K562 (cell line): ENCODE measurements around the gene ATP6V0E1. TPM values are rescaled to one million over a fixed set of nuclear protein-coding genes. Genes with fewer than 3 reads are reported as not detected.

ENCODE experiments used
- ATAC-seq: fragments of 200-7000 bp; cut with Tn5 transposase; 3 replicates; pipeline ENCODE4 v1.9.1; 2020; ENCODE audit warnings: moderate library complexity
- BruUV-seq: library from RNA; stranded (reverse); fragments of 400-500 nt; replicated peaks from 2 replicates; lab custom pipeline; 2021; lab: Mats Ljungman, UMichigan
- CTCF ChIA-PET: fragments of 300-600 bp; formaldehyde crosslinking; extraction: SDS; loops from one replicate; lab custom pipeline; 2021; ENCODE audit warnings: low intra/inter-chr PET ratio; lab: Yijun Ruan, JAX
- POLR2A ChIA-PET: fragments of 300-600, 350-650 bp; sonication (Branson Sonifier 250); formaldehyde crosslinking; extraction: SDS; loops from one replicate; lab custom pipeline; 2021; ENCODE audit warnings: antibody characterized with exemption, inconsistent platforms; lab: Yijun Ruan, JAX
- DNase-seq, 4 experiments: peaks; one replicate each; pipeline versions ENCODE4 v3.0.0 to v3.0.0-alpha.2; 2011 to 2018; ENCODE audit warnings: low spot score in 3 of 4, mixed read lengths in 3 of 4; ENCODE audit errors: extremely low read depth in 1 of 4
- FAIRE-seq: peaks from 2 replicates; lab custom pipeline; 2011; peaks lifted over from hg19 to GRCh38; lab: Jason Lieb, UNC
- H2AFZ ChIP-seq: 2 replicates; pipeline ENCODE4 v1.6.0; 2011; ENCODE audit warnings: low read depth, low read length, control low read depth, inconsistent platforms
- H3K27ac ChIP-seq: fragments of 200-600 bp; 3 replicates; pipeline ENCODE4 v1.8.0; 2011; ENCODE audit warnings: low read depth, mild to moderate bottlenecking, control low read depth, inconsistent platforms, low read length, moderate library complexity, mixed read lengths; ENCODE audit errors: extremely low read depth
- H3K27me3 ChIP-seq, 2 experiments: fragments of 300-600 bp in 1 of 2; 2 replicates in 1 of 2; 3 replicates in 1 of 2; pipeline versions ENCODE4 v1.6.0 to v1.8.0; 2011; ENCODE audit warnings: inconsistent platforms in 2 of 2, low read length in 2 of 2, mild to moderate bottlenecking in 1 of 2, mixed read lengths in 1 of 2, moderate library complexity in 1 of 2; ENCODE audit not compliant: control insufficient read depth in 2 of 2, insufficient read depth in 2 of 2
- H3K36me3 ChIP-seq: fragments of 300-600 bp; 3 replicates; pipeline ENCODE4 v1.8.0; 2011; ENCODE audit warnings: mild to moderate bottlenecking, low read length, inconsistent platforms; ENCODE audit not compliant: control insufficient read depth, insufficient read depth
- H3K4me1 ChIP-seq, 2 experiments: fragments of 200-600 bp in 1 of 2; replicated peaks in 1 of 2; 2 replicates in 1 of 2; 3 replicates in 1 of 2; pipeline versions ENCODE4 v1.5.1 to v1.8.0; 2011; ENCODE audit warnings: inconsistent platforms in 2 of 2, low read length in 2 of 2, mild to moderate bottlenecking in 1 of 2, mixed read lengths in 1 of 2, moderate library complexity in 1 of 2; ENCODE audit not compliant: control insufficient read depth in 2 of 2, insufficient read depth in 2 of 2
- H3K4me2 ChIP-seq: 2 replicates; pipeline ENCODE4 v1.6.1; 2011; ENCODE audit warnings: low read length, control low read depth, inconsistent platforms, mixed read lengths; ENCODE audit not compliant: insufficient read depth
- H3K4me3 ChIP-seq: fragments of 200-600 bp; sonication (generic), shearing (Covaris generic); 2 replicates; pipeline ENCODE4 v1.5.1; 2016; ENCODE audit warnings: control low read depth, inconsistent platforms
- H3K79me2 ChIP-seq: fragments of 200-600 bp; 3 replicates; pipeline ENCODE4 v1.8.0; 2011; ENCODE audit warnings: low read length, inconsistent platforms; ENCODE audit not compliant: control insufficient read depth, insufficient read depth
- H3K9ac ChIP-seq, 2 experiments: 2 replicates each; pipeline versions ENCODE4 v1.6.0 to v1.6.1; 2011; ENCODE audit warnings: low read depth in 2 of 2, low read length in 2 of 2, control low read depth in 1 of 2, inconsistent platforms in 1 of 2, mild to moderate bottlenecking in 1 of 2, mixed read lengths in 1 of 2; ENCODE audit not compliant: insufficient read depth in 1 of 2
- H3K9me1 ChIP-seq: one replicate; pipeline ENCODE4 v1.6.0; 2011; ENCODE audit warnings: inconsistent platforms, mild to moderate bottlenecking, low read length, moderate library complexity; ENCODE audit not compliant: control insufficient read depth, insufficient read depth
- H3K9me3 ChIP-seq: replicated peaks from 2 replicates; pipeline ENCODE4 v1.5.1; 2011; ENCODE audit warnings: low read depth, low read length, inconsistent platforms; ENCODE audit not compliant: control insufficient read depth, insufficient read depth
- H4K20me1 ChIP-seq: replicated peaks from 2 replicates; pipeline ENCODE4 v1.6.1; 2011; ENCODE audit warnings: low read length, inconsistent platforms, mixed read lengths; ENCODE audit not compliant: control insufficient read depth, insufficient read depth
- ADNP ChIP-seq: fragments of 200-800 bp; sonication (Bioruptor generic); IDR thresholded peaks from 2 replicates; pipeline ENCODE4 v1.6.1; 2016; ENCODE audit warnings: missing genetic modification characterization, missing compliant biosample characterization
- CTBP1 ChIP-seq: fragments of 450-650 bp; IDR thresholded peaks from 2 replicates; pipeline ENCODE4 v1.6.1; 2016; ENCODE audit warnings: borderline replicate concordance
- FOXJ3 ChIP-seq: sonication (generic); formaldehyde crosslinking; IDR thresholded peaks from 2 replicates; pipeline ENCODE4 v1.4.0; 2020; ENCODE audit warnings: mild to moderate bottlenecking, missing genetic modification reagents
- FOXP1 ChIP-seq: sonication (generic); formaldehyde crosslinking; IDR thresholded peaks from 2 replicates; pipeline ENCODE4 v1.8.0; 2022; ENCODE audit warnings: mild to moderate bottlenecking, missing genetic modification reagents
- KAT8 ChIP-seq: fragments of 450-650 bp; IDR thresholded peaks from 2 replicates; pipeline ENCODE4 v1.6.1; 2016; ENCODE audit warnings: low read depth, mild to moderate bottlenecking
- L3MBTL2 ChIP-seq: fragments of 450-650 bp; IDR thresholded peaks from 2 replicates; pipeline ENCODE4 v1.6.1; 2016; ENCODE audit warnings: mild to moderate bottlenecking, moderate library complexity
- MED1 ChIP-seq: sonication (generic); formaldehyde crosslinking; IDR thresholded peaks from 2 replicates; pipeline ENCODE4 v1.8.1; 2023; ENCODE audit warnings: missing genetic modification reagents, borderline replicate concordance
- NBN ChIP-seq: fragments of 450-650 bp; IDR thresholded peaks from 2 replicates; pipeline ENCODE4 v1.6.1; 2016; ENCODE audit warnings: low read depth, mild to moderate bottlenecking
- NFRKB ChIP-seq: fragments of 450-650 bp; IDR thresholded peaks from 2 replicates; pipeline ENCODE4 v1.6.1; 2016; ENCODE audit warnings: low read depth
- SLC30A9 ChIP-seq: fragments of 250-450 bp; sonication (Bioruptor Pico); IDR thresholded peaks from 2 replicates; pipeline ENCODE4 v1.8.0; 2022; ENCODE audit warnings: mild to moderate bottlenecking, moderate library complexity
- ZNF174 ChIP-seq: fragments of 250-450 bp; sonication (Bioruptor Pico); IDR thresholded peaks from 2 replicates; pipeline ENCODE4 v1.4.0; 2020; ENCODE audit warnings: mild to moderate bottlenecking
- ZNF583 ChIP-seq: fragments of 250-450 bp; sonication (Bioruptor Pico); IDR thresholded peaks from 2 replicates; pipeline ENCODE4 v1.4.0; 2020
- WGBS: fragments of 100-300 bp; shearing (Covaris generic); methylation state at CpG from one replicate; pipeline ENCODE4 v1.1.6; 2016; ENCODE audit warnings: low coverage, mixed read lengths; ENCODE audit not compliant: insufficient coverage; ENCODE audit errors: missing lambda C conversion rate; 5-methylcytosine and 5-hydroxymethylcytosine counted together
- in situ Hi-C: fragments of 300-500 bp; cut with MboI; formaldehyde crosslinking; loops from 4 replicates; pipeline ENCODE4 v1.15.0; 2018; ENCODE audit warnings: inconsistent platforms, mixed read lengths
- intact Hi-C: fragments of 100-400 bp; cut with micrococcal nuclease; formaldehyde crosslinking; loops from 2 replicates; pipeline ENCODE4 v1.14.2; 2022
- polyA plus RNA-seq, 8 experiments: library from polyadenylated mRNA; depleted of rRNA in 4 of 8; stranded (reverse) in 5 of 8; unstranded in 3 of 8; fragments of >200 nt; fragmentation: Nextera tagmentation in 2 of 8; fragmentation: Illumina TruSeq in 1 of 8; extraction: Ambion mirVana in 2 of 8; extraction: Trizol in 1 of 8; gene quantifications; 2 replicates each; pipeline versions ENCODE4 v1.2.1 to v1.2.3, GENCODE V29; 2011 to 2014; ENCODE audit warnings: inconsistent platforms in 1 of 8, missing spikeins in 1 of 8
- total RNA-seq, 7 experiments: library from RNA; depleted of rRNA in 6 of 7; stranded (reverse); fragments of >200 nt in 6 of 7; fragmentation: Illumina TruSeq in 2 of 7; extraction: Trizol in 2 of 7; gene quantifications; 2 replicates each; pipeline versions ENCODE4 v1.2.1 to v1.2.3, GENCODE V29; 2011 to 2021; ENCODE audit warnings: low replicate concordance in 1 of 7
- TF ChIP-seq, protein P1 (sequence below), 2 experiments: IDR thresholded peaks in 1 of 2; conservative IDR thresholded peaks in 1 of 2; 2 replicates each; pipeline ENCODE4 v1.6.1; 2016; ENCODE audit warnings: low read depth in 2 of 2, mild to moderate bottlenecking in 1 of 2, missing compliant biosample characterization in 1 of 2, missing genetic modification characterization in 1 of 2, moderate library complexity in 1 of 2

Gene ATP6V0E1
- total and polyA plus RNA-seq, 9 of the 15 experiments (the other 6 are each of a cell fraction or from before 2014, with no cell fraction given) = 63.8 to 395 (median 112) TPM

DNA sequence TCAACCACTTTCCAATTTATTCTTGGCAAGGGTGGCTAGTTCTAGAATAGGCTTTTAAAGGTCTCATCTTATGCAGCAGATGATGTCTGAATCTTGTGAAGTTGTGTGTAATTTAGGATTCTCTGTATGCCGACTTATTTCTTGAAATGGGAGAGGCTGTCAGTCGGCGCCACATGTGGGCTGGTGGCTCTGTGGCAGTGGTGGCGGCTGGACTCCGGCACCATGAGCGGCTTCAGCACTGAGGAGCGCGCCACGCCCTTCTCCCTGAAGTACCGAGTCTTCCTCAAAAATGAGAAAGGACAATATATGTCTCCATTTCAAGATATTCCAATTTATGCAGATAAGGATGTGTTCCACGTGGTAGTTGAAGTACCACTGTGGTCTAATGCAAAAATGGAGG lies 8.3 kb upstream of the ATP6V0E1 start:
- no peak overlapping the region for H2AFZ ChIP-seq

DNA sequence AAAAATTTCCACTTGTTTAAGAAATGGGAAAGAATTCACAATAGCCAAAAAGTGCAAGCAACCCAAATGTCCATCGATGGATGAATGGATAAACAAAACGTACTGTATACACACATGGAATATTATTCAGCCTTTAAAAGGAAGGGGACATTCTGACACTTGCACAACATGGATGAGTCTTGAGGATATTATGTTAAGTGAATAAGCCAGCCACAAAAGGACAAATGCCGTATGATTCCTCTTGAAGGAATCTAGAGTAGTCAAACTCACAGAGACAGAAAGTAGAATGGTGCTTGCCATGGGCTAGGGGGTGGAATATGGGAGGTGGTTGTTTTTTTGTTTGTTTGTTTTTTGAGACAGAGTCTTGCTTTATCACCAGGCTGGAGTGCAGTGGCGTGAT lies 3.8 kb upstream of the ATP6V0E1 start:
- intact Hi-C loops = loop anchor here (5.0 kb wide), 1 partner anchor 353 kb away; no protein-coding TSS in a partner anchor
- H3K4me1 ChIP-seq = peaks cover 0 to 15% of the 10 kb centered on the region in 2 experiments; a peak in 1 of 5 replicates
- H2AFZ ChIP-seq = no peak overlapping the region
- H3K4me3 ChIP-seq = no peak overlapping the region
- in situ Hi-C loops = no loop called here
- no peak overlapping the region for H3K4me2 ChIP-seq
- 30% methylated on average over 4 of the region's 4 CpGs for WGBS
- FAIRE-seq (no peak), DNase-seq (no peak), ATAC-seq (no peak)
- no peaks in the 10 kb centered on the region for H4K20me1 ChIP-seq
- H3K27me3 ChIP-seq = 0 out of 5 replicates have a peak, but pooled peaks cover 0 to 2% of the 10 kb centered on the region in 2 experiments
- no TSS peak for BruUV-seq
- no peak overlapping the region for H3K9ac ChIP-seq
- peaks cover 15% of the 10 kb centered on the region for H3K79me2 ChIP-seq
- no peaks in the 10 kb centered on the region for H3K9me3 ChIP-seq
- H3K9me1 ChIP-seq = no peaks in the 10 kb centered on the region
- ChIA-PET CTCF (interaction anchor here (0.6 to 2.0 kb wide), 2 partner anchors 165 to 224 kb away, joined by 3 to 8 read pairs; no protein-coding TSS in a partner anchor), POLR2A (interaction anchor here (0.6 kb wide), 1 partner anchor 274 kb away, joined by 3 read pairs; no protein-coding TSS in a partner anchor)
- H3K27ac ChIP-seq = no peak overlapping the region
- H3K36me3 ChIP-seq = no peaks in the 10 kb centered on the region
- TF ChIP-seq, protein P1, sequence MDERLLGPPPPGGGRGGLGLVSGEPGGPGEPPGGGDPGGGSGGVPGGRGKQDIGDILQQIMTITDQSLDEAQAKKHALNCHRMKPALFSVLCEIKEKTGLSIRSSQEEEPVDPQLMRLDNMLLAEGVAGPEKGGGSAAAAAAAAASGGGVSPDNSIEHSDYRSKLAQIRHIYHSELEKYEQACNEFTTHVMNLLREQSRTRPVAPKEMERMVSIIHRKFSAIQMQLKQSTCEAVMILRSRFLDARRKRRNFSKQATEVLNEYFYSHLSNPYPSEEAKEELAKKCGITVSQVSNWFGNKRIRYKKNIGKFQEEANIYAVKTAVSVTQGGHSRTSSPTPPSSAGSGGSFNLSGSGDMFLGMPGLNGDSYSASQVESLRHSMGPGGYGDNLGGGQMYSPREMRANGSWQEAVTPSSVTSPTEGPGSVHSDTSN (CRISPR knock-in tag; IDR thresholded peaks at IDR 0.05; ENCODE audit: low read depth) = no peak
- TF ChIP-seq, protein P1 (tag; conservative IDR thresholded peaks at IDR 0.05; ENCODE audit: low read depth) = no peak
- TF ChIP-seq CTBP1 = no peak

More for the DNA sequence above, 8.3 kb upstream of the ATP6V0E1 start:
- POLR2A ChIA-PET = no interaction called here
- TF ChIP-seq MED1 (CRISPR knock-in tag) = no peak
- TF ChIP-seq KAT8 = no peak
- no peak for TF ChIP-seq ZNF174 (CRISPR knock-in tag)
- no peak for TF ChIP-seq L3MBTL2
- TF ChIP-seq NFRKB = no peak
- no peak for TF ChIP-seq FOXJ3 (CRISPR knock-in tag)
- no peak for TF ChIP-seq SLC30A9
- no peak for TF ChIP-seq ZNF583 (CRISPR knock-in tag)
- TF ChIP-seq NBN = no peak
- TF ChIP-seq ADNP (tag) = no peak
- TF ChIP-seq FOXP1 (CRISPR knock-in tag) = no peak
- H3K4me2 ChIP-seq = no peak overlapping the region
- intact Hi-C loops (loop anchor here (5.0 kb wide), 1 partner anchor 357 kb away; no protein-coding TSS in a partner anchor), in situ Hi-C loops (no loop called here)
- H3K27me3 ChIP-seq = 0 out of 5 replicates have a peak, but pooled peaks cover 0 to 2% of the 10 kb centered on the region in 2 experiments
- H4K20me1 ChIP-seq = peaks cover 6% of the 10 kb centered on the region; the same call in 1 of the 2 replicates
- H3K4me1 ChIP-seq = peaks cover 3 to 13% of the 10 kb centered on the region in 2 experiments; a peak in 3 of 5 replicates
- no peak overlapping the region for H3K27ac ChIP-seq
- no TSS peak for BruUV-seq
- H3K36me3 ChIP-seq = no peaks in the 10 kb centered on the region
- CTCF ChIA-PET = no interaction called here
- no peak overlapping the region for H3K9ac ChIP-seq
- 37% methylated on average over 11 of the region's 11 CpGs for WGBS
- H3K4me3 ChIP-seq = no peak overlapping the region
- no peaks in the 10 kb centered on the region for H3K79me2 ChIP-seq
- no peak for FAIRE-seq
- no peaks in the 10 kb centered on the region for H3K9me3 ChIP-seq
- no peak for ATAC-seq
- no peak for DNase-seq
- no peaks in the 10 kb centered on the region for H3K9me1 ChIP-seq
